Stimulated activated naive CD8-positive, alpha-beta T cell treated with anti-CD3 and anti-CD28 coated beads, Interleukin-15, Interleukin-2, amounts not matched to agents 100 U/mL and 50 U/mL, for 24 hours (primary cell): ENCODE results near the gene SLC36A4.
"Not testable (repeated sequence)": the region's sequence is repeated elsewhere in the genome, so short reads cannot be mapped to it uniquely, and the experiment has no call there.

Experiments
- ATAC-seq: fragments of 150-1000 bp; cut with Tn5 transposase; one replicate; pipeline ENCODE4 v1.10.0; 2021
- DNase-seq: peaks from one replicate; pipeline ENCODE4 v3.0.0; 2021

SLC36A4 gene

GRCh38 chr11:93193731-93194130, 4.1 kb downstream of the SLC36A4 start:
- ATAC-seq (no peak), DNase-seq (no peak)

- DNase-seq (no peak), ATAC-seq (no peak)
These were observed 5.6 kb downstream of the SLC36A4 start for GRCh38 chr11:93192163-93192562.

- DNase-seq: no peak
- no peak for ATAC-seq
These were observed 8.3 kb downstream of the SLC36A4 start for GRCh38 chr11:93189462-93189861.

GRCh38 chr11:93188726-93189125, 9.1 kb downstream of the SLC36A4 start:
- DNase-seq (no peak), ATAC-seq (no peak)

GRCh38 chr11:93187290-93187689, 10.5 kb downstream of the SLC36A4 start:
- DNase-seq (no peak), ATAC-seq (no peak)

GRCh38 chr11:93177891-93178290, 19.9 kb downstream of the SLC36A4 start:
- ATAC-seq, DNase-seq: not testable (repeated sequence)

- DNase-seq: no peak
These were observed 27.7 kb downstream of the SLC36A4 start for GRCh38 chr11:93169950-93170561.

GRCh38 chr11:93169143-93169542, 28.6 kb downstream of the SLC36A4 start:
- ATAC-seq (no peak), DNase-seq (no peak)

More at GRCh38 chr11:93169950-93170561, 27.7 kb downstream of the SLC36A4 start:
- no peak for ATAC-seq

- DNase-seq: no peak
- no peak for ATAC-seq
These were observed 30.9 kb downstream of the SLC36A4 start for GRCh38 chr11:93166862-93167261.

GRCh38 chr11:93166194-93166593, 31.6 kb downstream of the SLC36A4 start:
- ATAC-seq (no peak), DNase-seq (no peak)

GRCh38 chr11:93160808-93161207, 37.0 kb downstream of the SLC36A4 start:
- no peak for DNase-seq
- ATAC-seq: no peak

GRCh38 chr11:93160156-93160555, 37.6 kb downstream of the SLC36A4 start:
- ATAC-seq: no peak
- DNase-seq: no peak

- ATAC-seq (no peak), DNase-seq (no peak)
These were observed 38.1 kb downstream of the SLC36A4 start for GRCh38 chr11:93159721-93160120.

- no peak for DNase-seq
These were observed 42.1 kb downstream of the SLC36A4 start for GRCh38 chr11:93155738-93156137.

GRCh38 chr11:93145390-93145915, 52.3 kb downstream of the SLC36A4 start:
- DNase-seq (no peak), ATAC-seq (no peak)

More at GRCh38 chr11:93155738-93156137, 42.1 kb downstream of the SLC36A4 start:
- ATAC-seq: no peak

- ATAC-seq (no peak), DNase-seq (no peak)
These were observed 54.0 kb downstream of the SLC36A4 start for GRCh38 chr11:93143800-93144199.

GRCh38 chr11:93143186-93143585, 54.6 kb downstream of the SLC36A4 start:
- no peak for ATAC-seq
- no peak for DNase-seq

- ATAC-seq (no peak), DNase-seq (no peak)
These were observed 64.2 kb downstream of the SLC36A4 start for GRCh38 chr11:93133488-93134109.

GRCh38 chr11:93132836-93133235, 65.0 kb downstream of the SLC36A4 start:
- no peak for DNase-seq
- ATAC-seq: no peak

- DNase-seq: no peak
These were observed 66.1 kb downstream of the SLC36A4 start for GRCh38 chr11:93131709-93132108.

GRCh38 chr11:93128574-93128973, 69.2 kb downstream of the SLC36A4 start:
- DNase-seq (no peak), ATAC-seq (no peak)

More at GRCh38 chr11:93131709-93132108, 66.1 kb downstream of the SLC36A4 start:
- ATAC-seq: no peak

GRCh38 chr11:93123351-93123898, 74.4 kb downstream of the SLC36A4 start:
- ATAC-seq (no peak), DNase-seq (no peak)

- ATAC-seq (no peak), DNase-seq (no peak)
These were observed 75.1 kb downstream of the SLC36A4 start for GRCh38 chr11:93122535-93123235.
